HG02759 (cell line): ENCODE data around the gene ROCK1.
"Not testable (repeated sequence)": the region's sequence is repeated elsewhere in the genome, so short reads cannot be mapped to it uniquely, and the experiment has no call there.

Source experiments
- ATAC-seq: cut with Tn5 transposase; IDR thresholded peaks from one replicate; pipeline ENCODE4 v1.9.1; 2021; ENCODE audit warnings: mild to moderate bottlenecking, moderate library complexity; ENCODE audit not compliant: unreplicated experiment

The ROCK1 gene

DNA sequence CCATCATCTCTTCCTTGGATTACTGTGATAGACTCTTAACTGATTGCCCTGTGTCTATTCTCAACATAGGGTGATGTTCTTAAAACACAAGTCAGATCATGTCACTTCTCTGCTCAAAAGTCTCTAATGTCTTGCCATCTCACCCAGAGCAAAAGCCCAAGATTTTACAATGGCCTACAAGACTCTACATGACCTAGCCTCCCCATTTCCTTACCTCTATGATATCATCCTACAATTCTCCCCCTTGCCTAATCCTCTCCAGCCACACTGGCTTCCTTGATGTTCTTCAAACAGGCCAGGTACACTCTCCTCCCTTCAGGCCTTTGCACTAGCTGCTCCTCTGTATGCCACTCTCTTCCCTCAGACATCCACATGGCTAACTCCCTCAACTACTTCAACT is 55.1 kb downstream of the ROCK1 start:
- no peak for ATAC-seq

DNA sequence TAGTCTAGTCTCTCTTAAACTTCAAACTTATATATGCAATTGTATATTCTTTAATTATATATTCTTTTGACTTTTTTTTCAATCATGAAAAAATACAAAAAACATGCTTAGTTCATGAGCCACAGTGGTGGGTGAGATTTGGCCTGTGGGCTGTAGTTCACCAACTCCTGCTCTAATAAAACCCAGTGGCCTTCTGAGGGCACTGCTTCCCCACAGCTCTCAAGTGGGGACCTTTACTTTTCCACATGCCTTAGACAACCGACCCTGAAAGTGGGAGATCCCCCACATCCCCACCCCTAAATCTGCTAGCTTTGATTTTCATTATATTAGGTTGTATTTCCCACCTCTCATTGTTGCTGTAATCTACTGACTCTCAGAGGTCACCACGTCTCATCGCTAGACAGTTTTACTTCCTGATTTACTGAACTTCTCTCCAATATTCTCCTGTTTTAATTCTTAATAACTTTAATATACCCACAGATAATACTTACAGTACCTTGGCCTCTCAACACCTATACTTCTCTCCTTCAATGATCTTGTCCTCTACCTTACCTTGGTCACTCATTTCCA is 57.3 kb downstream of the ROCK1 start:
- no peak for ATAC-seq

DNA sequence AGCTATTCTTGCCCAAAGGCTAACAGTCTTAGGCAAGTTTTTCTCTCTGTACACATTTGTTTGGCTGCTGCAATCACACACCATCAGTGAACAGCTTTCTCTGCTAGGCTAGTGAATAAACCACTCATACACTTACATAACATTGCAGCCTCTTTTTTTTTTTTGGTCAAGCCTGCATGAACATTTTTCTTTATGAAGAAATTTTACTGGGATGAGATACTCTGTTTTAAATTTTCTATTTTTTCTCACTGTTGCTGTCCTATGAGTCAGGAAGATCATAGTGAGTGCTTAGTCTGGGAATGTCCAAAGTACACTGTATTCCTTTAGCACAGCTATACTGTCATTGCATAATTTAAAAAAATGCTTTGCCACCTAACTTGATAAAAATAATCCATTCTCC is 58.5 kb downstream of the ROCK1 start:
- no peak for ATAC-seq

DNA sequence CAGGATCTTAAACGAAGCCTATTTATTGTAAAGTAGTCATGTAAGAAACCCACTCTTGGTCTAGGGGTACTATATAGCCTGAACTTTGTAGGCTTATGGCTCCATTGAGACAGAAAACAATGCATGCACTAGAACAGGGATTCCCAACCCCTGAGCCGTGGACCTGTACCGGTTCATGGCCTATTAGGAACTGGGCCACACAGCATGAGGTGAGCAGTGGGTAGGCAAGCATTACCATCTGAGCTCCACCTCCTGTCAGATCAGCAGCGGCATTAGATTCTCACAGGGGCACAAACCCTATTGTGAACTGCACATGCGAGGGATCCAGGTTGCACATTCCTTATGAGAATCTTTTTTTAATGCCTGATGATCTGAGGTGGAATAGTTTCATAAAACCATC is 59.2 kb downstream of the ROCK1 start:
- ATAC-seq = no peak

DNA sequence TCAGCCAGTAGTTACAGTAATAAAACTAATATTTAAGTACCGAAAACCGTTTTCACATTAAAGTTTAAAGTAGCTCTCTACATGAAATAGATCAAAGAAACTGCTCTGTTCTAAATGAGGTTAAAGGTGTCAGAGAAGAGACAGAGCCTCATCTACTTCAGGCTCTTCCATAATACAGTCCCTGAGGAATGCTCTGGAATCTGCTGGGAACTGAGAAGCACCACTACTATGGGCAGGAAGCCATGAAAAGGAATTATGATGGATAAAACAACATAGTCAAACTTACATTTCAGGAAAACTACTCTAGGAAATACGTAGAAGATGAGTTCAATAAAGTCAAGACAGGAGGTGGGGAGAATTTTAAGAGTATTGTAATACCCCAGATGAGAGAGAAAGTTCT is 60.0 kb downstream of the ROCK1 start:
- no peak for ATAC-seq

DNA sequence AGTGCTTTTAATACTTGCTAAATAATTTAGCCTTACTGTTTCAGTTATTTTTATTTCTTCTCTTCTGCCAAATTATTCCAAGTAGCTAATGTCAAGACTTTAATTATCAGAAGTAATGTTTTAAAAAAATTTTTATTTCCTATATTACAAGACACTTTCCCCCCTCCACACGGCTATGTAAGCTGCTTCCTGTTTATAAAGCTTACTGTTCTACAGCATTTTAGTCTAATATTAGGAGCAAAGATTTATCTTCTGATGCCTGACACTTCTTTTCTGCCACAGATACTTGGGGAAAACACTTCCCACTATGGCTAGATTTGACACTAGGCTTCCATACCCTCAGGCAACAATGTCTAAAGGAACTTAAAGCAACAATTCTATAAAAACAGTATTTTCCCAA is 62.3 kb downstream of the ROCK1 start:
- ATAC-seq = no peak

DNA sequence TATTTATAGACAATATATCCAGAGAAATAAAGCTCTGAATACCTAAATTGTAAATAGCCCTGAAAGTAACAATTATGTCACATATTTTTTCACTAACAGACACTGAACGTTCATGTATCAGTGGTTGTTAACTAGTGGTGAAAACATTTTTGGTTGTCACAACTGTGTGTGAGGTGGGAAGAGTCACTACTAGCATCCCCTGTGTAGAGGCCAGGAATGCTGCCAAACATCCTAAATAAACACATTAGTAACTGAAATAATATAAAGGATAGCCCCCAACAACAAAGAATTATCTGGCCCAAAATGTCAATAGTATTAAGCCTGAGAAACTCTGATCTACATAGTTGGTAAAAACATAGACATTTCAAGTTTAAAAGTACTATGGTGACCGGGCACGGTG is 64.5 kb downstream of the ROCK1 start:
- no peak for ATAC-seq

DNA sequence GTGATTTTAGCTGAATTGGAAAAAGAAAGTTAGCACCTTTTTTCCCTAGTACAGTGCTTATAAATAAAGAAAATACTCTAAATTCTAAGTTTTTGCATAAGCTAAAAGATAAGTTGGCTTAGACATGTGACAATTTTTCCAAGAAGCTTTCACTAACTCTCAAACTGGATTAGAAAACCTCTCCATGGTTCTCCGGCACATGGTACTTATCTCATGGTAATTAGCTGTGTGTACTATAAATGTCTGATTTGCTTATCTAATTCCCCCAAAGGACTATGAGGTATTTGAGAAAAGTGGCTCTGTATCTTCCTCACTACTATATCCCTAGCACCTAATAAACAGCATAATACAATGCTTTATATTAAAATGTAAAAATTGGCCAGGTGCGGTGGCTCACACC is 71.1 kb downstream of the ROCK1 start:
- ATAC-seq = no peak

DNA sequence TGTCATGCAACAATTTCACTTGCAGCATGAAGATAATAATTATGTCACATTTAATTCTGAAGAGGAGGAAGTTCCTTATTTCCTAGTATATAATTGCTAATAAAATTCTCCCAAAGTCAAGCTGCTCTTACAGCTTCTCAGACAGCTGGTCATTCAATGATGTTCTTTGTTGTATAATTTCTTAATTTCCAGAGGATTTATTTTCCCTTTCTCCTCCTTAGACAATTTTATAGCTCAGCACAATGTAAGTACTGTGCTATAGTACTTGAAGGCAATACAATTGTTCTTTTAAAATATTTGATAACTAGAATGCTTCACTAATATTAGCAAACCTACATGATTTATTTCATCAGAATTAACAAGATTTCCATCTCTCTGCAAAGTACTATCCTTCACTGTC is 73.4 kb downstream of the ROCK1 start:
- no peak for ATAC-seq

DNA sequence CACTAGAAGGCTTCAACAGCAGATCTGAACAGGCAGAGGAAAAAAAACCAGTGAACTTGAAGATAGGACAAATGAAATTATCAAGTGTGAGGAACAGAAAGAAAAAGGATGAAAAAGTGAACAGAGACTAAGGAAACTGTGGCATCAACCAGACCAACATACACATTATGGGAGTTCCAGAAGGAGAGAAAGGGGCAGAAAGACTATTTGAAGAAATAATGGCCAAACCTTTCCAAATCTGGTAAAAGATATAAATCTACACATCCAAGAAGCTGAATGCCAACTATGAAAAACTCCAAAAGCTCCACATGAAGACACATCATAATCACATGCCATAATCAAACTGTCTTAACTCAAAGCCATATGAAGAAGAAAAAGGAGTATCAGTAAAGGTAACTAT is 79.8 kb downstream of the ROCK1 start:
- ATAC-seq = no peak

DNA sequence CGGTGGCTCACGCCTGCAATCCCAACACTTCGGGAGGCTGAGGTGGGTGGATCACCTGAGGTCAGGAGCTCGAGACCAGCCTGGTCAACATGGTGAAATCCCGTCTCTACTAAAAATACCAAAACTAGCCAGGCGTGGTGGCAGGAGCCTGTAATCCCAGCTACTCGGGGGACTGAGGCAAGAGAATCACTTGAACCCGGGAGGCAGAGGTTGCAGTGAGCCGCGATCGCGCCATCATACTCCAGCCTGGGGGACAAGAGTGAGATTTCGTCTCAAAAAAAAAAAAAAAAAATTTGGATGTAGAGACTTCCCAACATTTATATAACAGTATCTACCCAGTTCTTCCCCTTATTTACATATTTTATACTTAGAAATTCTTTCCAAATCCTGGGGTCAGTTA is 93.4 kb downstream of the ROCK1 start:
- not testable (repeated sequence) for ATAC-seq

DNA sequence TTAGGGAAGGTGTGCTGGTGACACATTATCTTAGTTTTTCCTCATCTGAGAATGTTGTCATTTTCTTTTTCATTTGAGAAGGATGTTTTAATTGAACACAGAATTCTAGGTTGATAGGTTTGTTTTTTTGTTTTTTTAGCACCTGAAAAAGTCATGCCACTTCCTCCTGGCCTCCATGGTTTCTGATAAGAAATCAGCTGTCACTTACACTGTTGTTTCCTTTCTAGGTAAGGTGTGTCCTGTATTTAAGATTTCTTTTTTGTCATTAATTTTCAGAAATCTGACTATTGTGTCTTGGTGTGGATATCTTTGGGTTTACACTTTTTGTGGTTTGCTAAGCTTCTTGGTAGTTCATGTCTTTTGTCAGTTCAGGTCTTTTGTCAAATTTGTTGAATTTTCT is 99.3 kb downstream of the ROCK1 start:
- ATAC-seq = no peak

DNA sequence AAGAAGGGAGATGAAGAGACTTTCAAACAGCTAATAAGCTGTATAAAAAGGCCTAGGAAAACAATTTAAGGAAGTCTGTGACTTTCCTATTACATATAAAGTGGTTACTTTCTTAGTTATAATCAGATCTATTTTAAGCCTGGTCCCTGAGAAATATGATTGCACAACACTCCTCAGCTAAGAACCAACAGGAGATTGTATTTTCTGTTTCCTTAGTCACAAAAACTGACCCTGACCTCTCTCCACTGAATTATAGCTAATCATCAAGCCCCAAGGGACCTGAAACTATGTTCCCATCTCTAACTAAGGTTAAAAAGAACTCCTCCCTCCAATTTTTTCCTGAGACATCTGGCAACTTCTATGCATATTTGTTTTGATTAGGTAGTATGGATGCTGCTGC is 106.9 kb downstream of the ROCK1 start:
- no peak for ATAC-seq

DNA sequence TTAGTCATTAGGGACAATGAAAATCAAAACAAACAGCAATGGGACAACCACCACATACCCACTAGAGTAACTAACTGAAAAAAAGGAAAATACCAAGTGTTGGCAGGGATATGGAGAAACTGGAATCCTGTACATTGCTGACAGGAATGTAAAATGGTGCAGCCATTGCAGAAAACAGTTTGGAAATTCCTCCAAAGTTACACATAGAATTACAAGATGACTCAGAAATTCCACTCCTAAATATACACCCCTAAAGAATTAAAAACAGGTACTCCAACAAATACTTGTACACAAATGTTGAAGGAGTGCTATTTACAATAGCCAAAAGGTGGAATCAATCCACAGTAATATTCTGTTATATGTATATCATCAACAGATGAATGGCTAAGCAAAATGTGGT is 110.9 kb downstream of the ROCK1 start:
- no peak for ATAC-seq

DNA sequence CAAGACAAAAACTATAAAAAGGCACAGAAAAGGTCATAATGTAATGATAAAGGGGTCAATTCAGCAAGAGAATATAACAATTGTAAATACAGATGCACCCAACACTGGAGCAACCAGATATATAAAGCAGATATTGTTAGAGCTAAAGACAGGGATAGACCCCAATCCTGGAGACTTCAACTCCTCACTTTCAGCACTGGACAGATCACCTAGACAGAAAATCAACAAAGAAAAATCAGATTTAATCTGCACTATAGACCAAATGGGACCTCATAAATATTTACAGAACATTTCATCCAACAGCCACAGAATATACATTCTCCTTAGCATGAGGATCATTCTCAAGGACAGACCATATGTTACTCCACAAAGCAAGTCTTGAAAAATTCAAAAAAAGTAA is 114.2 kb downstream of the ROCK1 start:
- no peak for ATAC-seq

DNA sequence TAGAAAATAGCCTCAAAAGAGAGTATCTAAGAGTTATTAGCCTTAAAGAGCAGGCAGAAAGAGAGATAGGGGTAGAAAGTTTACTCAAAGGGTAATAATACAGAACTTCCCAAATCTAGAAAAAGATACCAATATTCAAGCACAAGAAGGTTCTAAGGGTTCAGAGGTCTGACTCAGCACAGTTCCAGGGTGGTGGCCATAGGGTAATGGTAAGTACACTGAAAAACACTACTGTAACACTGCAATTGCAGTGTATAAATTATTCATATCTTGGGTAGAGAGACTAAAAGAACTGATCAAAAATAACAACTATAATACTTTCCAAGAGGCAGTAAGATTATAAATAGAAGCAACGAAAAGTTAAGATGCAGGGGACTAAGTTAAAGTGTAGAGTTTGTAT is 115.2 kb downstream of the ROCK1 start:
- ATAC-seq = no peak

DNA sequence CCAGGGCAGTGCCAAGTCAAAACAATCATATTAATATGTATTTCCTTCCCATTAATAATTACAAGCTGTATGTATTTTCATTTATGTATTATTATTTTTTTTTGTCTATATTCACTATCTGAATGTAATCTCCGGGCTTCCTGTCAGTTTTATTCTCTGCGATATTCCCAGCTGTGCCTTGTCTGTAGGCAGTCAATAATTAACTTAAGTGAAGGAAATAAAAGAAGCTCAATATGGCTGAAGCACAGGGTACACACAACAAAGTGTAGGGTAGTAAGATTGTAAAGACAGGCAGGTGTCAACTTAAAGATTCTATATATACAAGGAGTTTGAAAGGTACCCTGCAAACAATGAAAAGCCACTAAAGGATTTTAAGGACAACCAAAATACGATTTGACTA is 122.9 kb downstream of the ROCK1 start:
- ATAC-seq = no peak

DNA sequence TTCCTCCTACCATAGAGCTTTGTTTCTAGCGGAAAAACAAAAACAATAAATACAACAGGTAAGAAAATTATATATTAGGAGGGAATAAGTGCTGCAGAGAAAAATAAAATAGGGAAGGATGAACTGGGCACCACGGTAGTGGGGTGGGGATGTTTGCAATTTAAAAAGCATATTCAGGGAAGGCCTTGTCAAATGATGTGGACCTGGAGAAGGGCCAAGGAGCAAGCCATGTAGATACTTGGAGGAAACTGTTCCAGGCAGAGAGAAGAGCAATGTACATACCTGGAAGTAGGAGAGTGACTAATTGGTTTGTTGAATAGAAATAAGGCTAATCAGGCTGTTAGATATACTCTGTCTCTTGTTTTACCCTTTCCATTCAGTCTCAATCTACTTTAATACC is 136.5 kb downstream of the ROCK1 start:
- ATAC-seq = no peak

DNA sequence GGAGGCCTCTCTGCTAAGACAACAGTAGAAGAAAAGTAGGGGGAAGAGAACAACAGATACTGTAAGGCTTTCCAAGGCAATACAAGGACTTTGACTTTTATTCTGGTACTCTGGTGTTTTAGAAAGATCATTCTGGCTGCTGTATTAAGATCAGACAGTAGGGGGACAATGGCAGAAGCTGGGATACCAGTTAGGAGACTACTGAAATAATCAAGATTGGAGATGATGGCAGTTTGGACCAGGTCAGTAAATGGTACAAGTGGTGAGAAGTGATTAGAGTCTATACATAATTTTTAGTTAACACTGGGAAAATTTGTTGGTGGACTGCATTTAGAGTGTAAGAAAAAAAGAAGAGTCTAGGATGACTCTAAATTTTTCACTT is 139.7 kb downstream of the ROCK1 start:
- ATAC-seq = peak; percentile 58

DNA sequence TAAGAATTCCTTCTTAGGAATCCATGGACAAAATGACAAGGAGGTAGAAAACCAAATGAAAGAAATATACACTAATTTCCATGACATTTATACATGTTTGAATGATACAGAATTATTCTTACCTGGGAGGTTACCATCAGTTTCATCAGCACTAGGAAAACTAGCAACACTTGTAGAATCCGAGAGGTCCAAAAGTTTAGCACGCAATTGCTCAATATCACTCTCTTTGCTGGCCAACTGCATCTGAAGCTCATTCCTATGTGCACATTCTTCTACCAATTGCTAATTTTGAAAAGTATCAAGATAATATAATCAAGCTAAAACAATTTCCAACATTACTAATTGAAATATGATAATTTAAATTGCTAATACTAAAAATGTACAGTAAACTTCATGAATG is 144.8 kb downstream of the ROCK1 start:
- ATAC-seq = no peak

DNA sequence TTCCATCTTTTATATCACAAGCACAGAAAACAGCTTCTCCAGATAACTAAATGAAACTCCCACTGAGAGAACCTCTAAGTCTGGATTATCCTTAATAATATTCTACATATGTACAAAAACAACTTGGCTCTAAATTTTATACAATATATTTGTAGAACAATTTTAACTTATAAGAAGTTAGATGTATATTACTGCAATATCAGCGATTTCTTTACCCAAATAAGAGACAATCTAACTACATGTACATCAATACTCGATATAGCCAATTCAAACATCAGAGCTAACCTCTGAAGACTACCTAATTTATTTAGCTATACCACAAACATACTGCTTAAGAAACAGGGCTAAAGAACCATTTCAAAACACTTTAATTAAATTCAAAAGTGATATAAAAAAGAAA is 148.6 kb downstream of the ROCK1 start:
- no peak for ATAC-seq

DNA sequence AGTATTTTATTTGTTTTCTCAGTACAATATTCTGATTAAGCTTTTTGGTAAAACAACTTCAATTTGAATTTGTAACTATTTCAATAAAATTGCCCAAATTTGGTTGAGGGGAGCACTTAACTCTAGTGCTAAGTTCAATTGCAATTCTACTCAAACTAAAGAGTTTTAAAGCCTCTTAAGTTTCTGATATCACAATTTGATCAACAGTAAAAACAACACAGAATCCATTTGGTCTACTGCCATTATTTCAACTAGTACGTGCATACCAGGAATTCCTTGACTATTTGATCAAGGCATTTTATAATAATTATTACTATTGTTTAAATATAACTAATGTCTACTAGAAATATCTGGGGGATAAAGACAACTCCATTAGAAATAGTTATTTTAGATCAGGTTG is 150.9 kb downstream of the ROCK1 start:
- no peak for ATAC-seq

DNA sequence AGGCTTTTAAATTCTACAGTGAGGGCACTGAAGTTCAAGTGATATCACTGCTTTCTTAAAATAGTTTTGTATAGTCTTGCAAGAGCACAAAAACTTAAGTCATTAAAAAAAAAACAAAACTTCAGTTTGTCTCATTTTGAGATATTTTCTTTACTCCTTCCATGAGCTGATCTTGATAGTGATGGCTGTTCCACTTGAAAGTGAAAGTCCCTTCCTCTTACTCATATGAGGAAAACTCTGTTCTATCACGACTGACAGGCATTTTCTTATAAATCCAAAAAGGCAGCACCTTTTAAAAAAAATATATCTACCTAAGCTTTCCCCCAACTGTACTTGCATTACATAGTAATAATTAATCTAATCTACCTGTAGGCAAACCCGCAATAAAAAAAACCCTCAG is 160.8 kb downstream of the ROCK1 start:
- peak; percentile 77 for ATAC-seq
